DND-41 (cell line): Measurements from ENCODE around the gene GOLGA6A.
A peak's percentile ranks its signal among the peaks of the same experiment; 100 is the strongest.

ENCODE experiments used
- CTCF ChIP-seq: IDR thresholded peaks from 2 replicates; pipeline ENCODE4 v1.5.1; 2012; ENCODE audit warnings: borderline replicate concordance, low read length, moderate library complexity, mild to moderate bottlenecking; ENCODE audit not compliant: poor library complexity, severe bottlenecking; ENCODE audit errors: extremely low read depth
- EZH2 ChIP-seq: IDR thresholded peaks from 3 replicates; pipeline ENCODE4 v1.6.1; 2012; ENCODE audit warnings: borderline replicate concordance, low read depth, mild to moderate bottlenecking, moderate library complexity, low read length, inconsistent platforms; ENCODE audit not compliant: severe bottlenecking

DNA sequence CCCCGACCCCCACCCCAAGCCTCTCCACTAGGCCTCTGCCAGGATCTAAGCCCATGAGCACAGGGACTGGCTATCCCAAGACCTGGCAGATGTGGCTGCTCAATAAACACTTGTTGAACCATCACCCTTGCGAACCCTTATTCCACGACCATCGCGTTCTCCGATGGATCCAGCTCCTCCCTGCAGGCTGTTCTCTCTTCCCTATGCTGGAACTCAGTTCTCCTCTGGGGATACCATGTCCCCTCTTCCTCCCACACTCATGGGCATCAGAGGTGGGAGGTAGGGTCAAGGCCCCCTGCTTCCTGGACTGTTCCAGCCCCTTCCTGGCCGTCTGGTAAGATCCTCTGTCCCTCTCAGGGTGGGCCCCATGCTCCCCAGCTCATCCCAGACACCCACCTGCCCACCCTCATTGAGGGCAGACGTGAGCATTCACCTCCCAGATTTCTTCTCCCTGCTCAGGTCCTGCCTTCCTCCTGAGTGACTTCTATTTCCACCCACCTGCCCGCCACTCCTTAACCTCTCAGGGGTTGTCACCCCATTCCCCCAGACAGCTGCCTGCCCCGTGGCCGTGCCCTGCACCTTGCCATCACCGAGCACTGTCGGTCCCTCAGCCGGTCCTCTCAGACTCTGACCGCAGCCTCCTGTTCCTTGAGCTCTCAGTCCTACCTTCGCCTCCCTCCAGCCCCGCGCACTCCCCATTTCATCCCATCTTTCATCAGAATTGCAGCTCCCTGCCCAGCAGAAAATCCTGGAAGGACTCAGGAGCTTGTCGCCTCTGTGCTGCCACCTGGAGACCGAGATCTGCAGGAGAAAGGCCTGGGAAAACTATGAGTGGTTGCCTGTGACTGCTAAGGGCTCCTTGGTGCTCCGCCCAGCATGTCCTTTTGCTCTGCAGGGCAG, 45.8 kb downstream of the GOLGA6A start:
- TF ChIP-seq CTCF (peak; percentile 46), EZH2 (no peak)
